Upper lobe of left lung (tissue), 6 donors: ENCODE measurements around the gene GSTM4. TPM values are rescaled to one million over a fixed set of nuclear protein-coding genes. Genes with fewer than 3 reads are reported as not detected.

Experiments used
- ATAC-seq, 2 donors: fragments of 200-7000 bp; cut with Tn5 transposase; one replicate each; pipeline ENCODE4 v1.9.1; 2022; ENCODE audit warnings: mild to moderate bottlenecking in 2 of 2, moderate library complexity in 2 of 2; ENCODE audit not compliant: low FRiP score in 2 of 2
- DNase-seq, 2 donors: peaks; one replicate each; pipeline ENCODE4 v3.0.0-alpha.2; 2019 to 2020
- H3K27ac ChIP-seq, 4 donors: fragments of 200-600 bp; sonication (generic); one replicate each; pipeline ENCODE4 v1.5.1; 2016 to 2019
- H3K27me3 ChIP-seq, 4 donors: fragments of 200-600 bp; sonication (generic); one replicate each; pipeline ENCODE4 v1.5.1; 2017 to 2019
- H3K36me3 ChIP-seq, 4 donors: fragments of 200-600 bp; sonication (generic); one replicate each; pipeline ENCODE4 v1.5.1; 2016 to 2019
- H3K4me1 ChIP-seq, 4 donors: fragments of 200-600 bp; sonication (generic); one replicate each; pipeline ENCODE4 v1.5.1; 2018 to 2019
- H3K4me3 ChIP-seq, 4 donors: fragments of 200-600 bp; sonication (generic); one replicate each; pipeline ENCODE4 v1.5.1; 2017 to 2019; ENCODE audit warnings: mild to moderate bottlenecking in 2 of 4, moderate library complexity in 1 of 4
- H3K9me3 ChIP-seq, 4 donors: fragments of 200-600 bp; sonication (generic); one replicate each; pipeline ENCODE4 v1.5.1; 2018 to 2019
- EP300 ChIP-seq, 4 donors: sonication (generic); formaldehyde crosslinking; IDR thresholded peaks; one replicate each; pipeline ENCODE4 v1.5.1; 2017; ENCODE audit warnings: antibody characterized with exemption in 4 of 4, control low read depth in 2 of 4
- POLR2A ChIP-seq, 4 donors: fragments of 450-650 bp; IDR thresholded peaks; one replicate each; pipeline ENCODE4 v1.5.1; 2016 to 2017; ENCODE audit warnings: antibody characterized with exemption in 4 of 4, mild to moderate bottlenecking in 2 of 4
- POLR2AphosphoS5 ChIP-seq, 2 donors: sonication (generic); formaldehyde crosslinking; IDR thresholded peaks; one replicate each; pipeline ENCODE4 v1.5.1; 2017; ENCODE audit warnings: antibody characterized with exemption in 2 of 2
- WGBS, 2 donors: methylation state at CpG; one replicate each; pipeline ENCODE4 v1.1.5; 2017 to 2018; 5-methylcytosine and 5-hydroxymethylcytosine counted together
- total RNA-seq, 6 donors: library from RNA; depleted of rRNA in 4 of 6; stranded (reverse); fragments of >200 nt in 4 of 6; gene quantifications; one replicate each; pipeline versions ENCODE4 v1.1.0 to v1.2.1, GENCODE V29; 2016 to 2021
- TF ChIP-seq, protein P1 (sequence below), 6 experiments: fragments of 450-650 bp in 4 of 6; fragments of 200-600 bp in 2 of 6; sonication (generic) in 2 of 6; IDR thresholded peaks; one replicate each; pipeline ENCODE4 v1.5.1; 2016 to 2019; ENCODE audit warnings: antibody characterized with exemption in 6 of 6
- donor health status: DM: no; HTN: no; CAD: no; lungs with moderate emphysema.
- donor health status: DM: no; HTN: yes; CAD: no; lungs with severe emphysema.

The GSTM4 gene
- total RNA-seq, 6 donors from 2014 or later = 10.7 to 28.3 (median 15.9) TPM

DNA sequence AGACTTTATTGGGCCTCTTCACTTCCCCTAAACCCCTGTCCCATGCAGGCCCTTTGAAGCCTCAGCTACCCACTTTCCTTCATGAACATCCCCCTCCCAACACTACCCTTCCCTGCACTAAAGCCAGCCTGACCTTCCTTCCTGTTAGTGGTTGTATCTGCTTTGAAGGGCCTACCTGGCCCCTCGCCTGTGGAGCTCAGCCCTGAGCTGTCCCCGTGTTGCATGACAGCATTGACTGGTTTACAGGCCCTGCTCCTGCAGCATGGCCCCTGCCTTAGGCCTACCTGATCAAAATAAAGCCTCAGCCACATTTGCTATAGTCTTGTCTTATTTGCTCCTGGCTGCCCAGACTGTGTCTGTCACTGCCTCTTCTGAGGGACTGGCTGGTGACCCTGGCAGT lies 5.5 kb downstream of the GSTM4 start:
- WGBS, 2 donors = 84 to 92% methylated on average over 2 of the region's 2 CpGs
- peaks cover 0 to 18% (median 0%) of the 10 kb centered on the region in 4 donors for H3K36me3 ChIP-seq

DNA sequence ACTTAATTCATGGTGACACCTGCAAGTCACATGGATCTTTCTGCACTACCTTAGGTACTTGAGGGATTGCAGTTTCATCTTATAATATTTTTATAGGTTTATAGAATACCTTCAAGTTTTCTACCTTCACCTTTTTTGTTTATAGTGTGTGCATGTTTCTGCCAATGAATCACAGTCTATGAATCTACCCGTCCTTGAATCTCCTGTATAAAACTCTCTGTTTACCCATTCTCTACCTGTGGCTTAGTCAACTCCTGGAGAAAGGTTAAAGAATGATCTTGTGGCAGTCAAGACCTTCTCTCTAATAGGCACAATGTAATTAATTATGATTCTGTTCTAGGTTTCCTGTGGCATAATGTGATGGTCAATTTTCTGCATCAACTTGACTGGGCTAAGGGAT lies 8.8 kb downstream of the GSTM4 start:
- peaks cover 0 to 13% (median 0%) of the 10 kb centered on the region in 4 donors for H3K36me3 ChIP-seq
- H3K9me3 ChIP-seq = no peaks in the 10 kb centered on the region
- DNase-seq (no peak), ATAC-seq (no peak)
- H3K4me3 ChIP-seq = no peak overlapping the region
- peaks cover 7 to 16% (median 10%) of the 10 kb centered on the region in 4 donors for H3K4me1 ChIP-seq
- WGBS, 2 donors = 52 to 78% methylated on average over 1 of the region's 1 CpG
- no peaks in the 10 kb centered on the region for H3K27me3 ChIP-seq
- TF ChIP-seq POLR2AphosphoS5 (IDR thresholded peaks at IDR 0.05) (no peak), POLR2A (IDR thresholded peaks at IDR 0.05) (no peak)
- TF ChIP-seq, protein P1, sequence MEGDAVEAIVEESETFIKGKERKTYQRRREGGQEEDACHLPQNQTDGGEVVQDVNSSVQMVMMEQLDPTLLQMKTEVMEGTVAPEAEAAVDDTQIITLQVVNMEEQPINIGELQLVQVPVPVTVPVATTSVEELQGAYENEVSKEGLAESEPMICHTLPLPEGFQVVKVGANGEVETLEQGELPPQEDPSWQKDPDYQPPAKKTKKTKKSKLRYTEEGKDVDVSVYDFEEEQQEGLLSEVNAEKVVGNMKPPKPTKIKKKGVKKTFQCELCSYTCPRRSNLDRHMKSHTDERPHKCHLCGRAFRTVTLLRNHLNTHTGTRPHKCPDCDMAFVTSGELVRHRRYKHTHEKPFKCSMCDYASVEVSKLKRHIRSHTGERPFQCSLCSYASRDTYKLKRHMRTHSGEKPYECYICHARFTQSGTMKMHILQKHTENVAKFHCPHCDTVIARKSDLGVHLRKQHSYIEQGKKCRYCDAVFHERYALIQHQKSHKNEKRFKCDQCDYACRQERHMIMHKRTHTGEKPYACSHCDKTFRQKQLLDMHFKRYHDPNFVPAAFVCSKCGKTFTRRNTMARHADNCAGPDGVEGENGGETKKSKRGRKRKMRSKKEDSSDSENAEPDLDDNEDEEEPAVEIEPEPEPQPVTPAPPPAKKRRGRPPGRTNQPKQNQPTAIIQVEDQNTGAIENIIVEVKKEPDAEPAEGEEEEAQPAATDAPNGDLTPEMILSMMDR (IDR thresholded peaks at IDR 0.05) = no peak
- no peak overlapping the region for H3K27ac ChIP-seq

More for the DNA sequence above, 5.5 kb downstream of the GSTM4 start:
- no peaks in the 10 kb centered on the region for H3K9me3 ChIP-seq
- H3K4me1 ChIP-seq = peaks cover 0 to 5% (median 4%) of the 10 kb centered on the region in 4 donors
- H3K27ac ChIP-seq = no peak overlapping the region
- ATAC-seq = no peak
- DNase-seq = no peak
- no peaks in the 10 kb centered on the region for H3K27me3 ChIP-seq
- no peak overlapping the region for H3K4me3 ChIP-seq
- TF ChIP-seq POLR2A (IDR thresholded peaks at IDR 0.05) (no peak), EP300 (IDR thresholded peaks at IDR 0.05) (no peak), POLR2AphosphoS5 (IDR thresholded peaks at IDR 0.05) (no peak)
- TF ChIP-seq, protein P1 (IDR thresholded peaks at IDR 0.05) = no peak

DNA sequence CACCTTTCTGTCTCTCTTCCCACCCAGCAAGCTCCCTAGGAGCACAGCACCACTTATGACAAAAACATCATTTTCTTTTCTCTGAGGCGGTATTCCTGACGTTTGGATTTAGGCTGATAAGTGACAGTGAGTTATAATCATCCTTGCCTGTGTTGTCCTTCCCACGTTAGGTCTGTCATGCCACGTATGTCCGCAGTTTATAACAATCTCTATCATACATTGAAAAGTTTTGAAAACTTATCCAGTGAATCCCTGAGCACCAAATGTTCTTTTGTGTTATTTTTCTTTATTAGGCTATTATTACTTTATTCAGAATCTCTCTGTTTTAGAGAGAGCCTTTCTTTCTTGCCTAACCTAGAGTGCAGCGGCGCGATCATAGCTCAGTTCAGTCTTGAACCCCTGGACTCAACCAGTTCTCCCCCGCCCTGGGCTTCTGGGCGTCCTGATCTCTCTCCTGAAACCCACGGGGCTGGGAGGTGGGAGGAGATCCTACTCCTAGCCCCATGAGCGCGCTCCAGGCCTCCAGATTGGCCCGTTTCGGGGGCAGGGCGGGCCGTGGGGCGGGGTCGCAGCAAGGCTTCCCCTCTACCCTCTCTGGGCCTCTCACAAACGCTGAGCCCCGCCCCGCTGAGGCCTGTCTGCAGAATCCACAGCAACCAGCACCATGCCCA lies 11.7 kb downstream of the GSTM4 start, which contains the start of gene GSTM2:
Gene GSTM2 (plus strand): TSS at position 606 of the 671 bp plus-strand sequence. CDS start 59 bp downstream, at position 665.
- H3K4me1 ChIP-seq = peaks cover 7 to 16% (median 10%) of the 10 kb centered on the region in 4 donors
- peak; percentile 95 to 98 for DNase-seq
- 7 to 16% methylated on average over 17 to 22 of the region's 22 CpGs for WGBS, 2 donors
- peak within 1 kb of the TSS in 3 of 4 donors; percentile 9 to 53 (median 46) for H3K27ac ChIP-seq
- peak in 1 of 4 donors; percentile 16 for TF ChIP-seq POLR2A (IDR thresholded peaks at IDR 0.05)
- TF ChIP-seq EP300 (IDR thresholded peaks at IDR 0.05) = no peak
- TF ChIP-seq, protein P1 (IDR thresholded peaks at IDR 0.05) = no peak
- peak in 1 of 2 donors; percentile 11 for TF ChIP-seq POLR2AphosphoS5 (IDR thresholded peaks at IDR 0.05)
- peak within 1 kb of the TSS; percentile 33 to 63 (median 58) for H3K4me3 ChIP-seq
- H3K9me3 ChIP-seq = no peaks in the 10 kb centered on the region
- ATAC-seq = peak; percentile 97 to 100
- no peaks in the 10 kb centered on the region for H3K27me3 ChIP-seq
- H3K36me3 ChIP-seq = peaks cover 0 to 3% (median 0%) of the 10 kb centered on the region in 4 donors

DNA sequence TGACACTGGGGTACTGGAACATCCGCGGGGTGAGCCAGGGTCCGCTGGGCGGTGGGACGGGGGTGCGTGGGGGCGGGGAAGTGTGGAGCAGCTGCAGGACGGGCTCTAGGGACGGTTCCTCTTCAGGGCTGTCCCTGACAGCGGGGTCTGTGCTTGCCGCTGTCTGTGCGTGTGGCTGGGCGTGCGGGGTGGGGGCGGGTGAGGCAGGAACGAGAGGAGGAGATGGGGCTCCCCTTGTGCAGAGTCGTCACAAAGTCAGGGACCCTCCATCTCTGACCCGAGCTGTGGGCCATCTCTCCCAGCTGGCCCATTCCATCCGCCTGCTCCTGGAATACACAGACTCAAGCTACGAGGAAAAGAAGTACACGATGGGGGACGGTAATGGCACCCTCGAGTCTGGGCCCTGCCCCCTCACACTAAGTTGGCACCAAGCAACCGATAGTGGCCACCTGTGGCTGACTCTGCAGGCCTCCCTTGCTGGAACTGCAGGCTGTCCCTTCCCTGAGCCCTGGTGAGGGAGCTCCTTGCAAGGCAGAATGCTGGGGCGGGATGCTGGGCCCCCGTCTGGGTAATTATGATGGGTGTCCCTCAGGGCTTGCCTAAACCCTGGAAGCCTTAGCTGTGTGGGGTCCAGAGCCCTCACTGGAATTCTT lies 12.3 kb downstream of the GSTM4 start:
- peak overlapping the region; percentile 33 to 63 (median 58) for H3K4me3 ChIP-seq
- H3K9me3 ChIP-seq = no peaks in the 10 kb centered on the region
- no peaks in the 10 kb centered on the region for H3K27me3 ChIP-seq
- peaks cover 7 to 16% (median 10%) of the 10 kb centered on the region in 4 donors for H3K4me1 ChIP-seq
- peak in 1 of 2 donors; percentile 6 for ATAC-seq
- H3K36me3 ChIP-seq = peaks cover 0 to 6% (median 0%) of the 10 kb centered on the region in 4 donors
- H3K27ac ChIP-seq = peak overlapping the region in 3 of 4 donors; percentile 9 to 53 (median 46)
- DNase-seq = peak in 1 of 2 donors; percentile 12
- TF ChIP-seq POLR2A (IDR thresholded peaks at IDR 0.05) (no peak), EP300 (IDR thresholded peaks at IDR 0.05) (no peak), POLR2AphosphoS5 (IDR thresholded peaks at IDR 0.05) (no peak)
- TF ChIP-seq, protein P1 (IDR thresholded peaks at IDR 0.05) = no peak
- 16 to 29% methylated on average over 7 to 19 of the region's 26 CpGs for WGBS, 2 donors
